ENCODE measurements around the gene GPC6.

The GPC6 gene

GRCh38 chr13:93732186-93732585 lies 505.6 kb downstream of the GPC6 start:
- no peak for DNase-seq (ENCODE audit: low read depth in 2 of 2)

GRCh38 chr13:93736081-93736480 lies 509.5 kb downstream of the GPC6 start:
- DNase-seq (ENCODE audit: low read depth in 2 of 2): no peak

- DNase-seq (ENCODE audit: low read depth in 2 of 2): no peak
Measured at GRCh38 chr13:93736909-93737308, 510.3 kb downstream of the GPC6 start.

- DNase-seq (ENCODE audit: low read depth in 2 of 2): no peak
Measured at GRCh38 chr13:93740334-93740733, 513.7 kb downstream of the GPC6 start.

GRCh38 chr13:93744033-93744432 lies 517.4 kb downstream of the GPC6 start:
- DNase-seq (ENCODE audit: low read depth in 2 of 2): no peak

GRCh38 chr13:93744886-93745285 lies 518.3 kb downstream of the GPC6 start:
- no peak for DNase-seq (ENCODE audit: low read depth in 2 of 2)

GRCh38 chr13:93745884-93746283 lies 519.3 kb downstream of the GPC6 start:
- no peak for DNase-seq (ENCODE audit: low read depth in 2 of 2)

GRCh38 chr13:93746589-93746988 lies 520.0 kb downstream of the GPC6 start:
- no peak for DNase-seq (ENCODE audit: low read depth in 2 of 2)

GRCh38 chr13:93750676-93751075 lies 524.1 kb downstream of the GPC6 start:
- no peak for DNase-seq (ENCODE audit: low read depth in 2 of 2)

GRCh38 chr13:93751117-93751516 lies 524.5 kb downstream of the GPC6 start:
- no peak for DNase-seq (ENCODE audit: low read depth in 2 of 2)

GRCh38 chr13:93752541-93752940 lies 525.9 kb downstream of the GPC6 start:
- DNase-seq (ENCODE audit: low read depth in 2 of 2): no peak

- no peak for DNase-seq (ENCODE audit: low read depth in 2 of 2)
Measured at GRCh38 chr13:93753639-93754038, 527.0 kb downstream of the GPC6 start.

GRCh38 chr13:93755341-93755740 lies 528.7 kb downstream of the GPC6 start:
- DNase-seq (ENCODE audit: low read depth in 2 of 2): no peak

GRCh38 chr13:93758575-93758974 lies 532.0 kb downstream of the GPC6 start:
- DNase-seq (ENCODE audit: low read depth in 2 of 2): no peak

GRCh38 chr13:93762708-93763426 lies 536.3 kb downstream of the GPC6 start:
- no peak for DNase-seq (ENCODE audit: low read depth in 2 of 2)

GRCh38 chr13:93765062-93765461 lies 538.5 kb downstream of the GPC6 start:
- DNase-seq (ENCODE audit: low read depth in 2 of 2): no peak

GRCh38 chr13:93765811-93766210 lies 539.2 kb downstream of the GPC6 start:
- DNase-seq (ENCODE audit: low read depth in 2 of 2): no peak

- no peak for DNase-seq (ENCODE audit: low read depth in 2 of 2)
Measured at GRCh38 chr13:93766719-93767118, 540.1 kb downstream of the GPC6 start.

- no peak for DNase-seq (ENCODE audit: low read depth in 2 of 2)
Measured at GRCh38 chr13:93767180-93767916, 540.7 kb downstream of the GPC6 start.

GRCh38 chr13:93767917-93768409 lies 541.4 kb downstream of the GPC6 start:
- no peak for DNase-seq (ENCODE audit: low read depth in 2 of 2)

- no peak for DNase-seq (ENCODE audit: low read depth in 2 of 2)
Measured at GRCh38 chr13:93769101-93769500, 542.5 kb downstream of the GPC6 start.

GRCh38 chr13:93769607-93770006 lies 543.0 kb downstream of the GPC6 start:
- no peak for DNase-seq (ENCODE audit: low read depth in 2 of 2)

GRCh38 chr13:93771227-93771626 lies 544.6 kb downstream of the GPC6 start:
- DNase-seq (ENCODE audit: low read depth in 2 of 2): no peak
